Motor neuron (in vitro differentiated cells): Measurements from ENCODE around the gene BCAS3. TPM values are rescaled to one million over a fixed set of nuclear protein-coding genes. Genes with fewer than 3 reads are reported as not detected.
"Not testable (repeated sequence)": the region's sequence is repeated elsewhere in the genome, so short reads cannot be mapped to it uniquely, and the experiment has no call there.

ENCODE experiments used
- ATAC-seq, 8 experiments: fragments of 200-7000 bp; cut with Tn5 transposase; replicated peaks in 6 of 8; 2 replicates each; pipeline ENCODE4 v1.8.0; 2021; ENCODE audit warnings: mild to moderate bottlenecking in 8 of 8, moderate library complexity in 8 of 8
- H3K27ac ChIP-seq, 2 donors: fragments of 250-450 bp; sonication (Bioruptor Pico); 2 replicates each; pipeline ENCODE4 v1.9.0; 2021; ENCODE audit warnings: antibody characterized with exemption in 2 of 2, mild to moderate bottlenecking in 2 of 2, moderate library complexity in 1 of 2
- H3K4me1 ChIP-seq, 2 donors: fragments of 250-450 bp; sonication (Bioruptor Pico); replicated peaks in 1 of 2; 2 replicates each; pipeline ENCODE4 v1.6.1; 2021; ENCODE audit warnings: antibody characterized with exemption in 2 of 2, mild to moderate bottlenecking in 2 of 2, moderate library complexity in 1 of 2
- H3K4me3 ChIP-seq, 5 donors: fragments of 250-450 bp; sonication (Bioruptor Pico); 2 replicates each; pipeline ENCODE4 v1.9.0; 2021; ENCODE audit warnings: antibody characterized with exemption in 5 of 5, mild to moderate bottlenecking in 5 of 5, moderate library complexity in 4 of 5
- WGBS, 10 experiments: fragments of 450-650 bp; shearing (Covaris generic); methylation state at CpG; one replicate each; pipeline ENCODE4 v1.0.0; 2022; 5-methylcytosine and 5-hydroxymethylcytosine counted together
- in situ Hi-C, 9 experiments: fragments of 400-800 bp; cut with MboI; loops; one replicate each; pipeline ENCODE4 v1.15.0; 2021; ENCODE audit warnings: low sequenced_read_pairs in 9 of 9, low pct_unique_long_range_greater_than_20kb in 2 of 9; ENCODE audit not compliant: unreplicated experiment in 9 of 9
- total RNA-seq, 8 experiments: library from RNA; unstranded; fragments of 300-600 nt; gene quantifications; 2 replicates each; pipeline versions ENCODE4 v1.2.3 to v1.2.4, GENCODE V29; 2022

BCAS3 gene
- total RNA-seq, 8 experiments from 2014 or later = 18.1 to 45.4 (median 26.8) TPM

DNA sequence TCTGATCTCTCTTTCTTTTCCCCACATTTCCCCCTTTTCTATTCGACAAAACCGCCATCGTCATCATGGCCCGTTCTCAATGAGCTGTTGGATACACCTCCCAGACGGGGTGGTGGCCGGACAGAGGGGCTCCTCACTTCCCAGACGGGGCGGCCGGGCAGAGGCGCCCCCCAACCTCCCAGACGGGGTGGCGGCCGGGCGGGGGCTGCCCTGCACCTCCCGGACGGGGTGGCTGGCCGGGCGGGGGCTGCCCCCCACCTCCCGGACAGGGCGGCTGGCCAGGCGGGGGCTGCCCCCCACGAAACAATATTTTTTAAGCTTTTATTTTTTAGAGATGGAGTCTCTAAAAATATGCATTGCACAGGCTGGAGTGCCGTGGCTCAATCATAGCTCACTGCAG, 299.2 kb downstream of the BCAS3 start:
- in situ Hi-C loops = loop anchor here in 2 of 9 experiments (25.0 kb wide), 2 partner anchors 240 to 410 kb away; partner anchors contain the start of gene TBX2 (in 1 of the 2)
- not testable (repeated sequence) for H3K4me1 ChIP-seq, H3K4me3 ChIP-seq, H3K27ac ChIP-seq, ATAC-seq
- WGBS, 10 experiments = 33 to 100% methylated on average over 1 to 2 of the region's 23 CpGs; no CpG with 5 or more reads in 8 of the 10 experiments

DNA sequence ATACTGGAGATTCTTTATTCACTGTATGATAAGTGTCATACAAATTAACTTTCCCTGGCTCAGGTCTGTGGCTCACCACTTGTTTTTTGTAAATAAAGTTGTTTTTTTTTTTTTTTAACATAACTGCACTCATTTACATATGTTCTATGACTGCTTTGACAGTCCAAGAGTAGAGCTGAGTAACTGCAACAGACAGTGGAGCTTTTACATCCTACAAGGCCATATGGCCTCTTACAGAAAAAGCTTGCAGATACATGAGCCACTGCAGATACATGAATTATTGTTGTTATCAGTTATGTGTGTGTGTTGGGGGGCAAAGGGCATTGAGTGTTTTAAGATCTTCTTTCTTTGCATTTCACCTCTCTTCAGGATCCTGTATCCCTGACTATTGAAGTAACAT, 311.7 kb downstream of the BCAS3 start:
- in situ Hi-C loops = loop anchor here in 2 of 9 experiments (25.0 kb wide), 2 partner anchors 252 to 398 kb away; partner anchors contain the start of gene TBX2 (in 1 of the 2)

DNA sequence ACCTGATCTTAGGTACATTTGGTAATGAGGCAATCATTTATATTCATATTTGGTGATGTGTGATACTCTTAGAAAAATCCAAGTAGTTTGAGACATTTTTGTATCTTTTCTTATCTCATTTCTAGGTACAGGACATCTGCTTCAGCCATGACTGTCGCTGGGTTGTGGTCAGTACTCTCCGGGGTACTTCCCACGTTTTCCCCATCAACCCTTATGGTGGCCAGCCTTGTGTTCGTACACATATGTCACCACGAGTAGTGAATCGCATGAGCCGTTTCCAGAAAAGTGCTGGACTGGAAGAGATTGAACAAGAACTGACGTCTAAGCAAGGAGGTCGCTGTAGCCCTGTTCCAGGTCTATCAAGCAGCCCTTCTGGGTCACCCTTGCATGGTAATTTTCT, 312.2 kb downstream of the BCAS3 start:
- WGBS, 10 experiments = 74 to 100% (median 93%) methylated on average over 1 to 8 of the region's 9 CpGs
- ATAC-seq = no peak

More for the DNA sequence above, 311.7 kb downstream of the BCAS3 start:
- H3K4me3 ChIP-seq = no peak overlapping the region
- no peaks in the 10 kb centered on the region for H3K4me1 ChIP-seq
- H3K27ac ChIP-seq = no peak overlapping the region
- peak in 1 of 8 experiments; percentile 54 for ATAC-seq

DNA sequence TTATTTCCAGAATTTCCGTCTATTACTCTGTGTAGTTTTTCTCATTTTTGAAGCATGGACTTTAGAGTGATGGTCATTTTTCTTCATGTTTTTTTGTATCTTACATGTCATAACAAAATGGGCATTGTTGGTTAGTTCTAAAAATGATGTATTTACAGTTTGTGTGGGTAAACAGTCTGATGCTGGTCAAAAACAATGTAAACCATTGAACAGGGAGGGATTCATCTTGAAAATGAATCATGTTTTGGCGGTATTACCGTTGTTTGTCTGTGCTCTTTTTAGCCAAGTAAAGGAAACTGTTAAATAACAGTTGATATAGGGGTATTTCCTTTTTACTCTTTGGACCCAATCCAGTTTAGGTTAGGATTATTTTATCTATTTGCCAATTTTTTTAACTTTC, 315.8 kb downstream of the BCAS3 start:
- Histone ChIP-seq H3K27ac (no peak overlapping the region), H3K4me1 (no peaks in the 10 kb centered on the region), H3K4me3 (no peak overlapping the region)
- 40 to 100% (median 96%) methylated on average over 2 to 3 of the region's 3 CpGs for WGBS, 10 experiments
- in situ Hi-C loops = loop anchor here in 2 of 9 experiments (25.0 kb wide), 2 partner anchors 256 to 394 kb away; partner anchors contain the start of gene TBX2 (in 1 of the 2)
- no peak for ATAC-seq

More for the DNA sequence above, 312.2 kb downstream of the BCAS3 start:
- Histone ChIP-seq H3K27ac (no peak overlapping the region), H3K4me3 (no peak overlapping the region), H3K4me1 (no peaks in the 10 kb centered on the region)
- in situ Hi-C loops = loop anchor here in 2 of 9 experiments (25.0 kb wide), 2 partner anchors 253 to 397 kb away; partner anchors contain the start of gene TBX2 (in 1 of the 2)

DNA sequence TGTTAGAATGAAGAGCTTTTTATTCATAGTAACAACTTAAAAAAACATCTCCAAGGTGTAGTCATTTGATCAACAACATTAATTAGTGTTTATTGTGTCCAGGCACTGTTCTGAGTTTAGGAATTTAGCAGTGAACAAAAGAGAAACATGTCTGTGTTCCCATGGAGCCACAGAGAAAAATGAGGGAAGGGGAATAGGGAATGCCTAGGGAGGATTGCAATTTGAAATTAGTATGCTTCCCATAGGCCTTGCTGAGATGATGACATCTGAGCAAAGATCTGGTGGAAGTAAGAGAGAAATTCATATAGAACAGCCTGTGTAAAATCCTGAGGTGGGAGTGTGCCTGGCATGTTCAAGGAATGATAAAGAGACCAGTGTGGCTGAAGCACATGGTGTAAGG, 318.0 kb downstream of the BCAS3 start:
- no peaks in the 10 kb centered on the region for H3K4me1 ChIP-seq
- no peak overlapping the region for H3K4me3 ChIP-seq
- H3K27ac ChIP-seq = no peak overlapping the region
- peak in 3 of 8 experiments; percentile 40 to 86 (median 54) for ATAC-seq
- in situ Hi-C loops = loop anchor here in 2 of 9 experiments (25.0 kb wide), 2 partner anchors 258 to 392 kb away; partner anchors contain the start of gene TBX2 (in 1 of the 2)

DNA sequence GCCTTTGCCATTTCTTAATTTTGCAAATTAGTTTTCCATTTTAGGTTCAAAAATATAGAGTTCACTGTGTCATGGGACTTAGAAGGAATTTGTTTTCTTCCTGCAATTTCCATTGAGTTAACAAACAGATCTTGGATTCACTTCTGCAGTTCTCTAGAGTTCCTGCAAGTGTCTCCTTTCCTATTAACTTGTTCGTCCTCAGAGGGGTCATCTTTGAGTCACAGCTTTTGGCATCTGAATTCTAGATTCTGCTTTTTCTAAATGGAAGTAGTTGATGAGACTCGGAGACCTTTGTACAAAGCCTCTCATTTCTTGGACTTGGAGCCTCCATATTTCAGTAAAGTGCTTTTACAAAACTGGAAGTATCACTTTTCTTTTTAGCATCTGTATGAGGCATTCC, 323.3 kb downstream of the BCAS3 start:
- Histone ChIP-seq H3K4me3 (no peak overlapping the region), H3K4me1 (no peaks in the 10 kb centered on the region), H3K27ac (no peak overlapping the region)
- in situ Hi-C loops = loop anchor here in 4 of 9 experiments (10.0 to 25.0 kb wide), 2 partner anchors 386 to 394 kb away; partner anchors contain the start of gene TBX2 (in 4 of the 4)
- 0 to 55% (median 38%) methylated on average over 1 to 2 of the region's 2 CpGs; no CpG with 5 or more reads in 2 of the 10 experiments for WGBS, 10 experiments
- ATAC-seq = peak in 2 of 8 experiments; percentile 44 to 47

DNA sequence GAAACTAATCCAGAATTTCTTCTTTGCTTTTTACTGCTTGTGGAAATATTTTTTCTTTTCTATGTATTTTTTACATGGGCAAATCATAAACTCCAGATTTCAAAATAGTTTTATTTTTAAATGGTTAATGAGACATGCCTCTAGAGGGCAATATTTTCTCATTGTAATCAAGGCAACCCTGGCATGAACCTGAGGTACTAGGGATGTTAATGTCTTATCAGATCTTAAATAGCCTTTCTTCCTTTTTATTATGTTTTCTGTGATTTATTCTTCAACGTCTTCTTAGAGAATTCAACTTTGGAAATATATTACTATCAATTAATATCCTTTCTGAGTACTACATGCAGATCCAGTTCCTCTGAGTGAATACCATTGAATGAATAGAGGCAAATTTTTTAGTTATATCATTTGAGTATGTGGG, 324.7 kb downstream of the BCAS3 start:
- peak in 2 of 8 experiments; percentile 35 to 36 for ATAC-seq
- in situ Hi-C loops = loop anchor here in 4 of 9 experiments (10.0 to 25.0 kb wide), 2 partner anchors 385 to 392 kb away; partner anchors contain the start of gene TBX2 (in 4 of the 4)
- Histone ChIP-seq H3K4me3 (no peak overlapping the region), H3K4me1 (no peaks in the 10 kb centered on the region), H3K27ac (no peak overlapping the region)
- 0% methylated on average over 1 of the region's 1 CpG for WGBS, 10 experiments

DNA sequence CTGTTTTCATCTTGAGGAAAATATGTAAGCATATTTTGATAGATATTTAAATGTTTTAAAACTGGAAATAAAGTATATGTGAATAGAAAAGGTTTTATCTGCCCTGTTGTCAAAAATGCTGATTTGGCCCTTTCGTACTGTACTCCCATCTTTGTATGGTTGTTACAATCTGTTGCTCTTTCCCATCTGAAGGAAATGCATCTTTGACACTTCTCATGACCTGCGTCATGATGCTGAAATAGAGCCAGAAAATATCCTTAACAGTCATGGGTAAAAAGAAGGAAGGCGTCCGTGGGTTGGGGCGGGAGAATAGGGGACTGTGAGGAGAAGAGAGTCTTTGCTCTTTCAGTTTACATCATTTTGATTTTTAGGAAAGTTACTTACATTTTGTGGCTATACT, 327.7 kb downstream of the BCAS3 start:
- Histone ChIP-seq H3K27ac (no peak overlapping the region), H3K4me1 (peaks cover 0 to 3% of the 10 kb centered on the region in 2 donors), H3K4me3 (no peak overlapping the region)
- WGBS, 10 experiments = 74 to 100% (median 93%) methylated on average over 3 to 5 of the region's 5 CpGs; no CpG with 5 or more reads in 2 of the 10 experiments
- ATAC-seq = no peak
- in situ Hi-C loops = loop anchor here in 4 of 9 experiments (10.0 to 25.0 kb wide), 2 partner anchors 382 to 389 kb away; partner anchors contain the start of gene TBX2 (in 4 of the 4)

DNA sequence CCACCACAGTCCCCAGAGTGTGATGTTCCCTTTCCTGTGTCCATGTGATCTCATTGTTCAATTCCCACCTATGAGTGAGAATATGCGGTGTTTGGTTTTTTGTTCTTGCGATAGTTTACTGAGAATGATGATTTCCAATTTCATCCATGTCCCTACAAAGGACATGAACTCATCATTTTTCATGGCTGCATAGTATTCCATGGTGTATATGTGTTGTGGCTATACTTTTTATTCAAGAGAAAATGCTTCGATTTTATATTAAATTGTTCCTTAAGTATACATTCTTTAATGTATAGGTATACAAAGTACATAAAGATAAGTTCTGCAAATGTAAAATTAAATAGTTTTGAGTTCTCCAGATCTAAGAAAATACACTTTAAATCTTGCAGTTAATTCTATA, 328.3 kb downstream of the BCAS3 start:
- ATAC-seq, H3K4me3 ChIP-seq, H3K4me1 ChIP-seq, H3K27ac ChIP-seq: not testable (repeated sequence)
- in situ Hi-C loops = loop anchor here in 4 of 9 experiments (10.0 to 25.0 kb wide), 2 partner anchors 381 to 389 kb away; partner anchors contain the start of gene TBX2 (in 4 of the 4)
- 38 to 100% (median 56%) methylated on average over 1 of the region's 3 CpGs; no CpG with 5 or more reads in 6 of the 10 experiments for WGBS, 10 experiments

DNA sequence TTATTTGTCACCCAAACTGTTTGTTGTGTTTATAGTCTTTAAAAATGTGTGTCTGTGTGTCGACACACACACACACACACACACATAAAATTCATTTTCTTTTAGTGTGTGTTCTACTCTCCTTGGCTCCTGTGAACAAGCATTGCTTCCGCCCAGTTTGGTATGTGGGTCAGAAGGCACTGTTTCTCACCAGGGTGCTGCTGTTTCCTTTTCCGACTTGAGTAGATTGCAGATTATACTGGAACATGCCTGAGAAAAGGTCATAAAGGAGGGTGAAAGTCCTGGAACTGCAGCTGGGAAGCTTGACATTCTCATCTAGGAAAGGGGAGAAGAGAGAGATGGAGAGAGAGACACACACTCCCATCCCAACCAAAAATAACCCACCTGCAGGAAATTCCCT, 330.3 kb downstream of the BCAS3 start:
- no peak overlapping the region for H3K27ac ChIP-seq
- no peak overlapping the region for H3K4me3 ChIP-seq
- no peak for ATAC-seq
- in situ Hi-C loops = loop anchor here in 4 of 9 experiments (10.0 to 25.0 kb wide), 2 partner anchors 379 to 387 kb away; partner anchors contain the start of gene TBX2 (in 4 of the 4)
- WGBS, 10 experiments = 65 to 100% (median 80%) methylated on average over 1 to 3 of the region's 3 CpGs; no CpG with 5 or more reads in 1 of the 10 experiments
- peaks cover 0 to 3% of the 10 kb centered on the region in 2 donors for H3K4me1 ChIP-seq

DNA sequence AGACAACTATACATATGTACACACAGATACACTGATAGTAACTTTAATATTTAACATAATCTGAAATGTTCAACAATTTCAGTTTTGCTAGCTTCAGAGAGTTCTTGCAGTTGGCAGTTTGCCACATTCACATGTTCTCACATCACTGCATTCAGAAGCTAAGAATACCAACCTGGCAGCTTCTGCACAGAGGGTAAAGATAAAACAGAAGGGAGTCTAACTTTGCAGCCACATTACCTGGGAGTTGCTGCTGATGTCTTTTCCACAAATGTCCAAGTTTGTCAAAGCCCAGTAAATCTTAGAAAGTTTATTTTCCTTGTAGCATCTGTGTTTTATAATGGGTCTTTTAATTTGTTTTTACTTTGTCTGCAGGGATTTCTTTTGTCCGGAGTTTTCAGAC, 332.0 kb downstream of the BCAS3 start:
- H3K4me3 ChIP-seq = no peak overlapping the region
- no peak for ATAC-seq
- no peak overlapping the region for H3K27ac ChIP-seq
- H3K4me1 ChIP-seq = peaks cover 0 to 3% of the 10 kb centered on the region in 2 donors
- in situ Hi-C loops = loop anchor here in 4 of 9 experiments (10.0 to 25.0 kb wide), 2 partner anchors 378 to 385 kb away; partner anchors contain the start of gene TBX2 (in 4 of the 4)
- 11 to 100% (median 68%) methylated on average over 1 of the region's 1 CpG; no CpG with 5 or more reads in 2 of the 10 experiments for WGBS, 10 experiments

DNA sequence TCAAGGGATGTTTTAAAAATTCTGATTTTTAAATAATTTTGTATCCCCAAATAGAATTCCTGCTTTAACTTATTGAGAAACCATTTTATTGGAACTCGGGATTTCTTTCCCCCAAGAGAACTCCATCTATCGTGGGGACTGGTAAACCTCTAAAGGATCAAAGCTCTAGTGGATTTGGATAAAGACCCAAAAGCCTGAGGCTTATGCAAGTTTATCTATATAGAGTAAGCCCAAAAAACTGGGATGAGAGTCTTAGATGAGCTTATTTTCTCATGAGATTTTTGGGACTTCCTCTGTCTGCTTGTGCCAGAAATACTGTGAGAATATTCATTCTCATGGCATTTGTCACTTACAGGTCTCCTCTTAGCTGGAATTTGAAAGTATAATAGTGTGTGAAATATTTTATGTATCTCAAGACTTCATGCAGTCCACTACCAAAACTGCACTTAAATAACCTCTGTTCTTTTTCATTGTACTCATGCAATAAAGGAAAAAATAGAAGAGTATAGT, 333.1 kb downstream of the BCAS3 start:
- ATAC-seq = no peak
- in situ Hi-C loops = loop anchor here in 3 of 9 experiments (25.0 kb wide), 1 partner anchor 377 kb away; the partner anchor contains the start of gene TBX2 (in 3 of the 3)
- H3K4me1 ChIP-seq = peaks cover 0 to 3% of the 10 kb centered on the region in 2 donors
- WGBS, 10 experiments = 60 to 100% (median 93%) methylated on average over 1 to 2 of the region's 2 CpGs; no CpG with 5 or more reads in 2 of the 10 experiments
- H3K27ac ChIP-seq = no peak overlapping the region
- no peak overlapping the region for H3K4me3 ChIP-seq

DNA sequence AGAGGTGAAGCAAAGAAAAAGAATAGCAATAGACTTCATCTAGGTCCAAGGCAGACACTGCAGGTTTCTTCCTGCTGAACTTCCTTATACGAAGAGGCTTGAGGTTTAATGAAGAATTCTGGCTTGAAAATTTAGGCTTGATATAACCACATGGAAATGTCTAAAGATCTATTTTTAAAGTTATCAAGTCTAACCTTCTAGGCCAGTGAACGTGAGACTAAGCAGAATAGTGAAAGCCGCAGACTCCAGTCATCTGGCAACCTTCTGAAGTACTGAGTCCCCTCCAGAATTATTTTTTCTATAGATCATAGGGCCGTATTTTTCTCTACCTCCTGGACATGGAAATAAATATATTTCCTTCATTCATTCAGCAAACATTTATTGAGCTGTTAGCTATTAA, 333.6 kb downstream of the BCAS3 start:
- in situ Hi-C loops = loop anchor here in 3 of 9 experiments (25.0 kb wide), 1 partner anchor 376 kb away; the partner anchor contains the start of gene TBX2 (in 3 of the 3)
- peaks cover 0 to 3% of the 10 kb centered on the region in 2 donors for H3K4me1 ChIP-seq
- WGBS, 10 experiments = 82 to 100% (median 94%) methylated on average over 1 to 4 of the region's 4 CpGs; no CpG with 5 or more reads in 2 of the 10 experiments
- ATAC-seq = no peak
- H3K4me3 ChIP-seq = no peak overlapping the region
- H3K27ac ChIP-seq = no peak overlapping the region
